Type B pancreatic cell (in vitro differentiated cells): ENCODE results near the gene CEP350. TPM values are rescaled to one million over a fixed set of nuclear protein-coding genes. Genes with fewer than 3 reads are reported as not detected.
"Not testable (repeated sequence)": the region's sequence is repeated elsewhere in the genome, so short reads cannot be mapped to it uniquely, and the experiment has no call there.

Experiments used
- DNase-seq: peaks from one replicate; pipeline ENCODE4 v3.0.0; 2021; ENCODE audit warnings: mixed read lengths; ENCODE audit not compliant: unreplicated experiment; ENCODE audit errors: extremely low spot score
- H3K27ac Mint-ChIP-seq: 2 replicates; pipeline ENCODE4 v1.8.0; 2021; ENCODE audit warnings: mild to moderate bottlenecking, mixed read lengths
- H3K27me3 Mint-ChIP-seq: 2 replicates; pipeline ENCODE4 v1.8.0; 2021; ENCODE audit warnings: mixed read lengths
- H3K36me3 Mint-ChIP-seq: 2 replicates; pipeline ENCODE4 v1.8.0; 2021; ENCODE audit warnings: mixed read lengths
- H3K4me1 Mint-ChIP-seq: one replicate; pipeline ENCODE4 v1.8.0; 2021; ENCODE audit warnings: mixed read lengths; ENCODE audit not compliant: unreplicated experiment
- H3K4me3 Mint-ChIP-seq: 2 replicates; pipeline ENCODE4 v1.8.0; 2021; ENCODE audit warnings: mild to moderate bottlenecking, mixed read lengths
- H3K9me3 Mint-ChIP-seq: 2 replicates; pipeline ENCODE4 v1.8.0; 2021; ENCODE audit warnings: mixed read lengths
- total RNA-seq: library from RNA; stranded (reverse); gene quantifications from 2 replicates; pipeline ENCODE4 v1.2.1, GENCODE V29; 2021; ENCODE audit warnings: low replicate concordance
- TF ChIP-seq, protein P1 (sequence below): fragments of 200-600 bp; sonication (generic); conservative IDR thresholded peaks from 2 replicates; pipeline ENCODE4 v1.5.0; 2021; ENCODE audit warnings: antibody characterized with exemption, mild to moderate bottlenecking

The CEP350 gene
- total RNA-seq, 1 donor from 2014 or later = 41.5 TPM

DNA sequence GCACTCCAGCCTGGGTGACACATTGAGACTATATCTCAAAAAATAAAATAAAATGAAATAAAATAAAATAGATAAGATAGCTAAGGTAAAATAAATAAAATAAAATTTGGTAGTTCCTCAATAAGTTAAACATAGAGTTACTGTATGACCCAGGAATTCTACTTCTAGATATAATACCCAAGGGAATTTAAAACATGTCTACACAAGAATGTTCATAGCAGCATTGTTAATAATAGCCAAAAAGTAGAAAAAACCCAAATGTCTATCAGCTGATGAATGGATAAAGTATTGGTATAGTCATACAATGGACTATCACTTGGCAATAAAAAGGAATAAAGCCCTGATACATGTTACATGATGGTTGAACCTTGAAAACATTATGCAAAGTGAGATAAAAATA, 47.8 kb downstream of the CEP350 start:
- Mint-ChIP-seq H3K27ac (no peak overlapping the region), H3K36me3 (peaks cover 15% of the 10 kb centered on the region), H3K4me3 (no peak overlapping the region), H3K9me3 (no peaks in the 10 kb centered on the region), H3K4me1 (no peaks in the 10 kb centered on the region), H3K27me3 (no peaks in the 10 kb centered on the region)
- no peak for DNase-seq
- TF ChIP-seq, protein P1, sequence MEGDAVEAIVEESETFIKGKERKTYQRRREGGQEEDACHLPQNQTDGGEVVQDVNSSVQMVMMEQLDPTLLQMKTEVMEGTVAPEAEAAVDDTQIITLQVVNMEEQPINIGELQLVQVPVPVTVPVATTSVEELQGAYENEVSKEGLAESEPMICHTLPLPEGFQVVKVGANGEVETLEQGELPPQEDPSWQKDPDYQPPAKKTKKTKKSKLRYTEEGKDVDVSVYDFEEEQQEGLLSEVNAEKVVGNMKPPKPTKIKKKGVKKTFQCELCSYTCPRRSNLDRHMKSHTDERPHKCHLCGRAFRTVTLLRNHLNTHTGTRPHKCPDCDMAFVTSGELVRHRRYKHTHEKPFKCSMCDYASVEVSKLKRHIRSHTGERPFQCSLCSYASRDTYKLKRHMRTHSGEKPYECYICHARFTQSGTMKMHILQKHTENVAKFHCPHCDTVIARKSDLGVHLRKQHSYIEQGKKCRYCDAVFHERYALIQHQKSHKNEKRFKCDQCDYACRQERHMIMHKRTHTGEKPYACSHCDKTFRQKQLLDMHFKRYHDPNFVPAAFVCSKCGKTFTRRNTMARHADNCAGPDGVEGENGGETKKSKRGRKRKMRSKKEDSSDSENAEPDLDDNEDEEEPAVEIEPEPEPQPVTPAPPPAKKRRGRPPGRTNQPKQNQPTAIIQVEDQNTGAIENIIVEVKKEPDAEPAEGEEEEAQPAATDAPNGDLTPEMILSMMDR = no peak

DNA sequence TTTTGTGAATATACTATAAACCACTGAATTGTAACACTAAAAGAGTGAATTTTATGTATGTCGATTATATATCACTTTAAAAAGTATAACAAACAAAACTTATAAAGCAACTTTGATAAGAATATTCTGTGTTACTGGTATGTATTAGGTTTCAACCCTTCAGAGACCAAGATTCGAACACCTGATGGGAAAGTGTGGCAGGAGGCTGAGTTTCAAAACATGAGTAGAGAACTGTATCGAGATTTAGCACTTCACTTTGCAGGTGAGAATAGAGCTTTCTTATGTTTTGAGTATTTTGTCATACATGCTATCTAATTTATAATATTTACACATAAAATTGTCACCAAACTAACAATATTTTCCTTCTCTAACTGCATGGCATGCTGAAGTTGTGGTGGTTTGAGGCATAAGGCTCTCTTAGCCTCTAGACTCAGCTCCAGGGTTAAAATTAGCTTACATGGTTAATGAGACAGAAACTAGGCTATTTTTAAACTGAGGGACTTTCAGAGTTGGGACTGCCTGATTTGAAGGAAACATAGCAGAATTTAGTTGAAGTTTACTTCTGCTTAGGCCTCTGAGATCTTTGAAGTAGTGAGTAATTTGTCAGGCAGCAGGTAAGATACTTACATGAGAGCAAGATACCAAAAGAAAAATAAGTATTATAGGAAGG, 48.6 kb downstream of the CEP350 start:
- Mint-ChIP-seq H3K4me1 (no peaks in the 10 kb centered on the region), H3K36me3 (peaks cover 18% of the 10 kb centered on the region), H3K9me3 (no peaks in the 10 kb centered on the region), H3K27me3 (no peaks in the 10 kb centered on the region), H3K27ac (no peak overlapping the region), H3K4me3 (no peak overlapping the region)
- no peak for DNase-seq
- TF ChIP-seq, protein P1 = no peak

DNA sequence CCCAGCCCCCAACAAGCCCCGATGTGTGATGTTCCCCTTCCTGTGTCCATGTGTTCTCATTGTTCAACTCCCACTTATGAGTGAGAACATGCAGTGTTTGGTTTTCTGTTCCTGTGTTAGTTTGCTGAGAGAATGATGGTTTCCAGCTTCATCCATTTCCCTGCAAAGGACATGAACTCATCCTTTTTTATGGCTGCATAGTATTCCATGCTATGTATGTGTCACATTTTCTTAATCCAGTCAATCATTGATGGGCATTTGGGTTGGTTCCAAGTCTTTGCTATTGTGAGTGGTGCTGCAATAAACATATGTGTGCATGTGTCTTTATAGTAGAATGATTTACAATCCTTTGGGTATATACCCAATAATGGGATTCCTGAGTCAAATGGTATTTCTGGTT, 52.2 kb downstream of the CEP350 start:
- H3K9me3 Mint-ChIP-seq, H3K4me1 Mint-ChIP-seq, H3K4me3 Mint-ChIP-seq, H3K27ac Mint-ChIP-seq, DNase-seq, H3K27me3 Mint-ChIP-seq: not testable (repeated sequence)
- peaks cover 18% of the 10 kb centered on the region for H3K36me3 Mint-ChIP-seq

DNA sequence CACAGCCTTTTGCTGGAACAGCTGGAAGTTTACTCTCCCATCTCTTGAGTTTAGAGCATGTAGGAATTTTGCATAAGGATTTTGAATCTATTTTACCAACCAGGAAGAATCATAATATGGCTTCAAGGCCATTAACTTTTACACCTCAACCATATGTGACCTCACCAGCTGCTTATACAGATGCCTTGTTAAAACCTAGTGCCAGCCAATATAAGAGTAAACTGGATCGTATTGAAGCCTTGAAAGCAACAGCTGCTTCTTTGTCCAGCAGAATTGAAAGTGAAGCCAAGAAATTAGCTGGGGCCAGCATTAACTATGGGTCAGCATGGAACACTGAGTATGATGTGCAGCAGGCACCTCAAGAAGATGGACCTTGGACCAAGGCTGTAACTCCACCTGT, 65.4 kb downstream of the CEP350 start:
- Mint-ChIP-seq H3K36me3 (peaks cover 21% of the 10 kb centered on the region), H3K27ac (no peak overlapping the region)

DNA sequence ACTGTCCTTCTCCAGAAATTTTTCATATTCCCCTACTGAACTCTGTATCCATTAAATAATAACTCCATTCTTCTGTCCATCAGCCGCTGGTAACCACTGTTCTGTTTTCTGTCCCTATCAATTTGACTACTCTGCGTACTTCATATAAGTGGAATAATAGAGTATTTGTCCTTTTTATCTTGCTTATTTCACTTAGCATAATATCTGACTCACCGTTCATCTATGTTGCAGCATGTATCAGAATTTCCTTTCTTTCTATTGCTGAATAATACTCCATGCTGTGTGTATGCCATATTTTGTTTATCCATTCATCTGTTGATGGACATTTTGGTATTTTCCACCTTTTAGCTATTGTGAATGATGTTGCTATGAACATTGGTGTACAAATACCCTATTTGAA, 71.9 kb downstream of the CEP350 start:
- Mint-ChIP-seq H3K27ac (no peak overlapping the region), H3K9me3 (no peaks in the 10 kb centered on the region), H3K27me3 (no peaks in the 10 kb centered on the region), H3K36me3 (peaks cover 15% of the 10 kb centered on the region), H3K4me1 (no peaks in the 10 kb centered on the region), H3K4me3 (no peak overlapping the region)
- TF ChIP-seq, protein P1 = no peak
- no peak for DNase-seq

More for the DNA sequence above, 65.4 kb downstream of the CEP350 start:
- TF ChIP-seq, protein P1 = no peak
- no peak overlapping the region for H3K4me3 Mint-ChIP-seq
- no peaks in the 10 kb centered on the region for H3K4me1 Mint-ChIP-seq
- no peaks in the 10 kb centered on the region for H3K27me3 Mint-ChIP-seq
- no peaks in the 10 kb centered on the region for H3K9me3 Mint-ChIP-seq
- no peak for DNase-seq

DNA sequence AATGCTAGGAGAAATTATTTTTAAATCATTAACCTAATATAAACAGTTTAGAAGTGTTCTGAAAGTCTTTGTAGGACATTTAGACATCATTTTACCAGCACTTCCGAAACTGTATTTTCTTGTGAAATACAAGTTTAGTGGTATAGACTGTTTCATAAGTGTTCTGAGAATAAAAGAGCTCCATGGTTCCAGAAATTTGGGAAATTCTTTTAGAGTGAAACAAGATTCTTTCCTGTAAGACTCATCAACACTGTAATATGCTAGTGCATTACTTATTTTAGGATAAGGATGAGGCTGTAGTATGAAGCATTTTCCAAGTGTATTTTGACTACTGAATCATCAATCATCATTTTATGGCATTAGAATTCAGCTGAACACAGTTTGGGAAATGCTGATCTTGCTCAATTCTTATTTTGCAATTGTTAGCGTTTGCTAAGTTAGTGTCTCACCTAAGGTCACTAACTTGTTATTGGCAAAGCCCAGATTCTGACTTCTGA, 73.4 kb downstream of the CEP350 start:
- TF ChIP-seq, protein P1 = no peak
- H3K4me1 Mint-ChIP-seq = no peaks in the 10 kb centered on the region
- no peaks in the 10 kb centered on the region for H3K27me3 Mint-ChIP-seq
- H3K9me3 Mint-ChIP-seq = no peaks in the 10 kb centered on the region
- H3K36me3 Mint-ChIP-seq = peaks cover 15% of the 10 kb centered on the region
- no peak overlapping the region for H3K4me3 Mint-ChIP-seq
- DNase-seq = no peak
- H3K27ac Mint-ChIP-seq = no peak overlapping the region
